Left cardiac atrium (tissue), 4 donors: ENCODE measurements around the gene PURA. TPM values are rescaled to one million over a fixed set of nuclear protein-coding genes. Genes with fewer than 3 reads are reported as not detected.
"Not testable (repeated sequence)": the region's sequence is repeated elsewhere in the genome, so short reads cannot be mapped to it uniquely, and the experiment has no call there.

Source experiments
- ATAC-seq, 2 donors: fragments of 200-7000 bp; cut with Tn5 transposase; one replicate each; pipeline ENCODE4 v1.9.1; 2020; ENCODE audit warnings: mild to moderate bottlenecking in 2 of 2, moderate library complexity in 2 of 2
- DNase-seq: peaks from one replicate; pipeline ENCODE4 v3.0.0-alpha.2; 2020
- intact Hi-C, 2 donors: fragments of 100-400 bp; cut with DNase I; formaldehyde crosslinking; loops; one replicate each; pipeline versions ENCODE4 v1.14.1 to v1.15.1; 2022 to 2023
- total RNA-seq, 2 donors: library from RNA; stranded (reverse); fragmentation: NEBNext Ultra II Directional; extraction: Animal tissue kit (Norgen Biotek cat#: 25700); gene quantifications; one replicate each; pipeline ENCODE4 v1.2.1, GENCODE V29; 2021
- donor health status: DM: no; HTN: yes; CAD: no.
- donor health status: DM: no; HTN: yes; CAD: no; lungs with severe emphysema.
- donor health status: DM: yes; HTN: yes; CAD: no.
- donor health status: Dilated cardiomyopathy.

PURA gene
- total RNA-seq, 2 donors from 2014 or later: 27.3 to 27.4 TPM

- no peak for DNase-seq
- intact Hi-C loops: no loop called here
- ATAC-seq: no peak
Observed at GRCh38 chr5:140151144-140152021, 37.5 kb downstream of the PURA start.

GRCh38 chr5:140152022-140152999, 38.4 kb downstream of the PURA start:
- ATAC-seq (no peak), DNase-seq (no peak)
- intact Hi-C loops: no loop called here

GRCh38 chr5:140153255-140153654, 39.3 kb downstream of the PURA start:
- ATAC-seq (no peak), DNase-seq (no peak)
- intact Hi-C loops: no loop called here

GRCh38 chr5:140153905-140154304, 40.0 kb downstream of the PURA start:
- ATAC-seq (no peak), DNase-seq (no peak)
- intact Hi-C loops: no loop called here

- intact Hi-C loops: loop anchor here in 1 of 2 donors (5.0 kb wide), 1 partner anchor 368 kb away; no protein-coding TSS in a partner anchor
- DNase-seq, ATAC-seq: not testable (repeated sequence)
Observed at GRCh38 chr5:140154710-140155381, 40.9 kb downstream of the PURA start.

GRCh38 chr5:140157032-140157781, 43.3 kb downstream of the PURA start:
- intact Hi-C loops: loop anchor here in 1 of 2 donors (1.0 to 5.0 kb wide), 2 partner anchors 84 to 370 kb away; no protein-coding TSS in a partner anchor
- peak; percentile 92 for DNase-seq
- peak; percentile 95 to 96 for ATAC-seq

GRCh38 chr5:140159014-140159927, 45.4 kb downstream of the PURA start:
- DNase-seq (no peak), ATAC-seq (no peak)
- intact Hi-C loops: loop anchor here in 1 of 2 donors (5.0 kb wide), 1 partner anchor 372 kb away; no protein-coding TSS in a partner anchor

GRCh38 chr5:140162275-140162674, 48.4 kb downstream of the PURA start:
- no peak for DNase-seq
- intact Hi-C loops: no loop called here
- no peak for ATAC-seq

GRCh38 chr5:140162781-140163180, 48.9 kb downstream of the PURA start:
- intact Hi-C loops: no loop called here
- DNase-seq: no peak
- no peak for ATAC-seq

GRCh38 chr5:140165101-140165922, 51.4 kb downstream of the PURA start:
- intact Hi-C loops: no loop called here
- ATAC-seq (peak; percentile 32 to 74), DNase-seq (peak; percentile 64)

- peak in 1 of 2 donors; percentile 21 for ATAC-seq
- no peak for DNase-seq
- intact Hi-C loops: no loop called here
Observed at GRCh38 chr5:140165923-140166270, 52.0 kb downstream of the PURA start.

GRCh38 chr5:140166911-140167310, 53.0 kb downstream of the PURA start:
- ATAC-seq: no peak
- intact Hi-C loops: no loop called here
- DNase-seq: no peak

- DNase-seq (no peak), ATAC-seq (no peak)
- intact Hi-C loops: no loop called here
Observed at GRCh38 chr5:140168371-140168770, 54.5 kb downstream of the PURA start.

- no peak for ATAC-seq
- DNase-seq: no peak
- intact Hi-C loops: no loop called here
Observed at GRCh38 chr5:140169410-140169809, 55.5 kb downstream of the PURA start.

GRCh38 chr5:140172483-140172882, 58.6 kb downstream of the PURA start:
- no peak for DNase-seq
- intact Hi-C loops: loop anchor here in 1 of 2 donors (10.0 kb wide), 2 partner anchors 72 to 182 kb away; no protein-coding TSS in a partner anchor
- no peak for ATAC-seq

GRCh38 chr5:140174014-140174413, 60.1 kb downstream of the PURA start:
- no peak for ATAC-seq
- no peak for DNase-seq
- intact Hi-C loops: loop anchor here in 1 of 2 donors (10.0 kb wide), 2 partner anchors 71 to 181 kb away; no protein-coding TSS in a partner anchor
